HG02798 (cell line): Measurements from ENCODE around the gene SMTNL2.
"Not testable (repeated sequence)": the region's sequence is repeated elsewhere in the genome, so short reads cannot be mapped to it uniquely, and the experiment has no call there.

Source experiments
- ATAC-seq: cut with Tn5 transposase; IDR thresholded peaks from one replicate; pipeline ENCODE4 v1.9.1; 2021; ENCODE audit warnings: mild to moderate bottlenecking; ENCODE audit not compliant: unreplicated experiment, poor library complexity

The SMTNL2 gene

DNA sequence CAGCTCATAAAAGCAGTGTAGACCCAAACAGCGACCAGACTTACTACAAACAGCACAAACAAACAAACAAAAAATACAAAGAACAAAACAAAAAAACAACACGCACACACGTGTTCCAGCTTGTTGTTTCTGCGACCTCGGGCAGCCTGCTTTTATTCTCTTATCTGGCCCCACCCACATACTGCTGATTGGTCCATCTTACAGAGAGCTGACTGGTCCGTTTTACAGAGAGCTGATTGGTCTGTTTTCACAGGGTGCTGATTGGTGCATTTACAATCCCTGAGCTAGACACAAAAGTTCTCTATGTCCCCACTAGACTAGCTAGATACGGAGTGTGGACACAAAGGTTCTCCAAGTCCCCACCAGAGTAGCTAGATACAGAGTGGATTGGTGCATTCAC lies 71.6 kb downstream of the SMTNL2 start:
- ATAC-seq, result not testable (repeated sequence)

GRCh38 chr17:4657678-4658077 lies 73.3 kb downstream of the SMTNL2 start:
- ATAC-seq, result no peak
